HEK293 (cell line): ENCODE data around the gene TNIK.

Experiments used
- CTCF ChIA-PET: fragments of 350-600 bp; formaldehyde crosslinking; extraction: SDS; loops from one replicate; lab custom pipeline; 2021; ENCODE audit warnings: antibody characterized with exemption; lab: Yijun Ruan, JAX
- POLR2A ChIA-PET: fragments of 300-600 bp; formaldehyde crosslinking; extraction: SDS; loops from one replicate; lab custom pipeline; 2020; ENCODE audit warnings: antibody characterized with exemption, inconsistent platforms; lab: Yijun Ruan, JAX
- H3K27ac ChIP-seq: fragments of 200-500 bp; sonication (Bioruptor generic); 2 replicates; pipeline ENCODE4 v1.5.1; 2014; ENCODE audit warnings: low read depth, low read length, control low read depth, inconsistent platforms; ENCODE audit errors: extremely low read depth
- H3K36me3 ChIP-seq, 2 experiments: fragments of 200-500 bp in 1 of 2; sonication (Bioruptor generic) in 1 of 2; 1 replicate in 1 of 2; 2 replicates in 1 of 2; pipeline ENCODE4 v1.5.1; 2014 to 2017; ENCODE audit warnings: inconsistent platforms in 2 of 2, low read length in 2 of 2; ENCODE audit not compliant: control insufficient read depth in 2 of 2, insufficient read depth in 1 of 2
- H3K4me1 ChIP-seq: fragments of 200-500 bp; sonication (Bioruptor generic); 2 replicates; pipeline ENCODE4 v1.5.1; 2014; ENCODE audit warnings: mild to moderate bottlenecking, low read length, inconsistent platforms; ENCODE audit not compliant: control insufficient read depth, insufficient read depth
- H3K4me3 ChIP-seq: 2 replicates; pipeline ENCODE4 v1.5.1; 2011; ENCODE audit warnings: low read depth, mild to moderate bottlenecking, control low read depth, low read length, moderate library complexity
- H3K9me3 ChIP-seq: fragments of 200-500 bp; sonication (Bioruptor generic); 2 replicates; pipeline ENCODE4 v1.5.1; 2014; ENCODE audit warnings: low read depth, low read length, inconsistent platforms; ENCODE audit not compliant: control insufficient read depth, insufficient read depth
- IKZF3 ChIP-seq: fragments of 450-650 bp; IDR thresholded peaks from 2 replicates; pipeline ENCODE4 v1.5.0; 2018; ENCODE audit warnings: missing biosample characterization, mild to moderate bottlenecking, missing genetic modification characterization, moderate library complexity
- KLF1 ChIP-seq: fragments of 450-650 bp; formaldehyde crosslinking; IDR thresholded peaks from 2 replicates; pipeline ENCODE4 v1.5.1; 2016; ENCODE audit warnings: missing biosample characterization, missing genetic modification characterization
- ZEB2 ChIP-seq: fragments of 450-650 bp; formaldehyde crosslinking; IDR thresholded peaks from 2 replicates; pipeline ENCODE4 v1.5.1; 2016; ENCODE audit warnings: missing biosample characterization, missing genetic modification characterization
- ZNF174 ChIP-seq: fragments of 450-650 bp; formaldehyde crosslinking; IDR thresholded peaks from 2 replicates; pipeline ENCODE4 v1.5.0; 2017; ENCODE audit warnings: missing biosample characterization, mild to moderate bottlenecking, missing genetic modification characterization
- ZNF211 ChIP-seq: fragments of 450-650 bp; formaldehyde crosslinking; IDR thresholded peaks from 2 replicates; pipeline ENCODE4 v1.5.1; 2016; ENCODE audit warnings: low read depth, missing biosample characterization, missing genetic modification characterization
- ZNF221 ChIP-seq: fragments of 450-650 bp; formaldehyde crosslinking; IDR thresholded peaks from 2 replicates; pipeline ENCODE4 v1.5.1; 2017; ENCODE audit warnings: missing biosample characterization, missing genetic modification characterization, borderline replicate concordance
- ZNF248 ChIP-seq: fragments of 450-650 bp; formaldehyde crosslinking; IDR thresholded peaks from 2 replicates; pipeline ENCODE4 v1.5.1; 2017; ENCODE audit warnings: missing biosample characterization, missing genetic modification characterization
- ZNF394 ChIP-seq: fragments of 450-650 bp; formaldehyde crosslinking; IDR thresholded peaks from 2 replicates; pipeline ENCODE4 v1.5.1; 2016; ENCODE audit warnings: missing biosample characterization, missing genetic modification characterization, mild to moderate bottlenecking, moderate library complexity, borderline replicate concordance
- ZNF426 ChIP-seq: fragments of 450-650 bp; formaldehyde crosslinking; IDR thresholded peaks from 2 replicates; pipeline ENCODE4 v1.5.1; 2017; ENCODE audit warnings: missing biosample characterization, missing genetic modification characterization, mild to moderate bottlenecking, inconsistent platforms, moderate library complexity
- ZNF473 ChIP-seq: fragments of 450-650 bp; formaldehyde crosslinking; IDR thresholded peaks from 2 replicates; pipeline ENCODE4 v1.5.1; 2017; ENCODE audit warnings: missing biosample characterization, missing genetic modification characterization
- ZNF510 ChIP-seq: fragments of 450-650 bp; formaldehyde crosslinking; IDR thresholded peaks from 2 replicates; pipeline ENCODE4 v1.5.1; 2018; ENCODE audit warnings: mild to moderate bottlenecking, missing genetic modification characterization, missing biosample characterization; ENCODE audit not compliant: insufficient replicate concordance
- ZNF529 ChIP-seq: fragments of 450-650 bp; formaldehyde crosslinking; IDR thresholded peaks from 2 replicates; pipeline ENCODE4 v1.5.1; 2017; ENCODE audit warnings: missing genetic modification characterization, missing biosample characterization; ENCODE audit not compliant: insufficient replicate concordance
- ZNF530 ChIP-seq: fragments of 450-650 bp; formaldehyde crosslinking; IDR thresholded peaks from 2 replicates; pipeline ENCODE4 v1.5.1; 2016; ENCODE audit warnings: low read depth, missing biosample characterization, missing genetic modification characterization
- ZNF549 ChIP-seq: fragments of 450-650 bp; IDR thresholded peaks from 2 replicates; pipeline ENCODE4 v1.5.1; 2018; ENCODE audit warnings: missing biosample characterization, missing genetic modification characterization, mild to moderate bottlenecking, inconsistent platforms, moderate library complexity
- ZNF626 ChIP-seq: fragments of 450-650 bp; sonication (Bioruptor Pico); formaldehyde crosslinking; IDR thresholded peaks from 2 replicates; pipeline ENCODE4 v1.5.1; 2018; ENCODE audit warnings: missing biosample characterization, missing genetic modification characterization, inconsistent platforms
- ZNF664 ChIP-seq: fragments of 450-650 bp; formaldehyde crosslinking; IDR thresholded peaks from 2 replicates; pipeline ENCODE4 v1.5.1; 2016; ENCODE audit warnings: missing biosample characterization, missing genetic modification characterization
- TF ChIP-seq, protein P1 (sequence below): fragments of 450-650 bp; formaldehyde crosslinking; optimal IDR thresholded peaks from 2 replicates; pipeline ENCODE3; 2016; ENCODE audit warnings: missing biosample characterization, mild to moderate bottlenecking, missing genetic modification characterization
- TF ChIP-seq, protein P2 (sequence below): fragments of 450-650 bp; formaldehyde crosslinking; IDR thresholded peaks from 2 replicates; pipeline ENCODE4 v1.5.1; 2017; ENCODE audit warnings: missing biosample characterization, missing genetic modification characterization
- TF ChIP-seq, protein P3 (sequence below): fragments of 450-650 bp; formaldehyde crosslinking; IDR thresholded peaks from 2 replicates; pipeline ENCODE4 v1.5.1; 2016; ENCODE audit warnings: missing biosample characterization, missing genetic modification characterization
- TF ChIP-seq, protein P4 (sequence below): fragments of 450-650 bp; formaldehyde crosslinking; IDR thresholded peaks from 2 replicates; pipeline ENCODE4 v1.5.1; 2016; ENCODE audit warnings: missing biosample characterization, missing genetic modification characterization
- TF ChIP-seq, protein P5 (sequence below): fragments of 450-650 bp; formaldehyde crosslinking; IDR thresholded peaks from 2 replicates; pipeline ENCODE4 v1.5.1; 2016; ENCODE audit warnings: missing biosample characterization, missing genetic modification characterization
- TF ChIP-seq, protein P6 (sequence below): fragments of 450-650 bp; formaldehyde crosslinking; IDR thresholded peaks from 2 replicates; pipeline ENCODE4 v1.5.1; 2017; ENCODE audit warnings: missing biosample characterization, missing genetic modification characterization
- TF ChIP-seq, protein P7 (sequence below): fragments of 450-650 bp; formaldehyde crosslinking; IDR thresholded peaks from 2 replicates; pipeline ENCODE4 v1.5.1; 2016; ENCODE audit warnings: missing biosample characterization, missing genetic modification characterization

The TNIK gene

DNA sequence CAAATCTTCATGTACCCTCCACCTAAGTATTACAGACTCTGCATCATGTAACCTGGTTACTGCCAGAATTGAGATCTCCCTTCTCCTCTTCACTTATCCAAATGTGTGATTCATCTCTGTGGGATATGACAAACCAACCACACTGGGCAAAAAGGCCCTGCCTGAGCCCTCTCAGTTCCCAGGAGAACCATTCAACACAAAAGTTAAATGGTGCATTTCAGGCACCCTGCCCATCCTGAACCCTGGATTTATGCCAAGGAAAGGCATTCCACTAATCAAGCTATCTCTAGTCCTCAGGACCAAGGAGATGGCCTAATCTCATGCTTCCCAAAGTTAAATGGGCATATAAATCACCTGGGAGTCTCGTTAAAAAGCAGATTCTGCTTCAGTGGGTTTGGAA is 108.5 kb downstream of the TNIK start (continued):
- TF ChIP-seq ZNF426 = no peak
- TF ChIP-seq ZNF394 = peak; percentile 39; the same call in 1 of the 2 replicates
- TF ChIP-seq ZNF529 (tag by site-specific recombination) = no peak

DNA sequence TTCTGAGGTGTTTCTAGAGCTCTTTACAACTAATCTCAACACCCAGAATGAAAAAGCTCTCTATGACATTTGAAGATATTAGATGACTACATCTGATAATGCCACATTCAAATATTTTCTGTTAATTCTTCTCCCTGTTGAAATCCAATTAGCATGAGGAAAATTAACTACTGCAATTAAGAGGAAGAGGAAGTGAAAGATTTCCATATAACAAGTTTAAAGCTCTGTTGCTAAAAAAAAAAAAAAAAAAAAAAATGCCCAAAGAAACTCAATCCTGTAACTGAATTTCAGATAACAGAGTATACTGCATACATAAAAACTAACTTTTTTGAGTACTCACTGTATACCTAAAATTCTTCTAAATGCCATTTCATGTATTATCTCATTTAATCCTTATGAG is 109.8 kb downstream of the TNIK start:
- TF ChIP-seq, protein P1, sequence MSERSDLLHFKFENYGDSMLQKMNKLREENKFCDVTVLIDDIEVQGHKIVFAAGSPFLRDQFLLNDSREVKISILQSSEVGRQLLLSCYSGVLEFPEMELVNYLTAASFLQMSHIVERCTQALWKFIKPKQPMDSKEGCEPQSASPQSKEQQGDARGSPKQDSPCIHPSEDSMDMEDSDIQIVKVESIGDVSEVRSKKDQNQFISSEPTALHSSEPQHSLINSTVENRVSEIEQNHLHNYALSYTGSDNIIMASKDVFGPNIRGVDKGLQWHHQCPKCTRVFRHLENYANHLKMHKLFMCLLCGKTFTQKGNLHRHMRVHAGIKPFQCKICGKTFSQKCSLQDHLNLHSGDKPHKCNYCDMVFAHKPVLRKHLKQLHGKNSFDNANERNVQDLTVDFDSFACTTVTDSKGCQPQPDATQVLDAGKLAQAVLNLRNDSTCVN (tag by site-specific recombination) = no peak
- TF ChIP-seq, protein P2, sequence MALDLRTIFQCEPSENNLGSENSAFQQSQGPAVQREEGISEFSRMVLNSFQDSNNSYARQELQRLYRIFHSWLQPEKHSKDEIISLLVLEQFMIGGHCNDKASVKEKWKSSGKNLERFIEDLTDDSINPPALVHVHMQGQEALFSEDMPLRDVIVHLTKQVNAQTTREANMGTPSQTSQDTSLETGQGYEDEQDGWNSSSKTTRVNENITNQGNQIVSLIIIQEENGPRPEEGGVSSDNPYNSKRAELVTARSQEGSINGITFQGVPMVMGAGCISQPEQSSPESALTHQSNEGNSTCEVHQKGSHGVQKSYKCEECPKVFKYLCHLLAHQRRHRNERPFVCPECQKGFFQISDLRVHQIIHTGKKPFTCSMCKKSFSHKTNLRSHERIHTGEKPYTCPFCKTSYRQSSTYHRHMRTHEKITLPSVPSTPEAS (tag by site-specific recombination) = no peak
- TF ChIP-seq ZNF626 (no peak), ZNF664 (tag by site-specific recombination) (peak; percentile 88), ZNF221 (no peak)
- TF ChIP-seq, protein P3, sequence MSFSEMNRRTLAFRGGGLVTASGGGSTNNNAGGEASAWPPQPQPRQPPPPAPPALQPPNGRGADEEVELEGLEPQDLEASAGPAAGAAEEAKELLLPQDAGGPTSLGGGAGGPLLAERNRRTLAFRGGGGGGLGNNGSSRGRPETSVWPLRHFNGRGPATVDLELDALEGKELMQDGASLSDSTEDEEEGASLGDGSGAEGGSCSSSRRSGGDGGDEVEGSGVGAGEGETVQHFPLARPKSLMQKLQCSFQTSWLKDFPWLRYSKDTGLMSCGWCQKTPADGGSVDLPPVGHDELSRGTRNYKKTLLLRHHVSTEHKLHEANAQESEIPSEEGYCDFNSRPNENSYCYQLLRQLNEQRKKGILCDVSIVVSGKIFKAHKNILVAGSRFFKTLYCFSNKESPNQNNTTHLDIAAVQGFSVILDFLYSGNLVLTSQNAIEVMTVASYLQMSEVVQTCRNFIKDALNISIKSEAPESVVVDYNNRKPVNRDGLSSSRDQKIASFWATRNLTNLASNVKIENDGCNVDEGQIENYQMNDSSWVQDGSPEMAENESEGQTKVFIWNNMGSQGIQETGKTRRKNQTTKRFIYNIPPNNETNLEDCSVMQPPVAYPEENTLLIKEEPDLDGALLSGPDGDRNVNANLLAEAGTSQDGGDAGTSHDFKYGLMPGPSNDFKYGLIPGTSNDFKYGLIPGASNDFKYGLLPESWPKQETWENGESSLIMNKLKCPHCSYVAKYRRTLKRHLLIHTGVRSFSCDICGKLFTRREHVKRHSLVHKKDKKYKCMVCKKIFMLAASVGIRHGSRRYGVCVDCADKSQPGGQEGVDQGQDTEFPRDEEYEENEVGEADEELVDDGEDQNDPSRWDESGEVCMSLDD (tag by site-specific recombination) = no peak
- TF ChIP-seq, protein P4, sequence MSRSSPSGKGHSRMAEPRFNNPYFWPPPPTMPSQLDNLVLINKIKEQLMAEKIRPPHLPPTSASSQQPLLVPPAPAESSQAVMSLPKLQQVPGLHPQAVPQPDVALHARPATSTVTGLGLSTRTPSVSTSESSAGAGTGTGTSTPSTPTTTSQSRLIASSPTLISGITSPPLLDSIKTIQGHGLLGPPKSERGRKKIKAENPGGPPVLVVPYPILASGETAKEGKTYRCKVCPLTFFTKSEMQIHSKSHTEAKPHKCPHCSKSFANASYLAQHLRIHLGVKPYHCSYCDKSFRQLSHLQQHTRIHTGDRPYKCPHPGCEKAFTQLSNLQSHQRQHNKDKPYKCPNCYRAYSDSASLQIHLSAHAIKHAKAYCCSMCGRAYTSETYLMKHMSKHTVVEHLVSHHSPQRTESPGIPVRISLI = peak; percentile 80; the same call in 1 of the 2 replicates
- H3K9me3 ChIP-seq = no peaks in the 10 kb centered on the region
- no peaks in the 10 kb centered on the region for H3K36me3 ChIP-seq
- H3K27ac ChIP-seq = no peak overlapping the region
- CTCF ChIA-PET = interaction anchor here (0.6 to 1.3 kb wide), 2 partner anchors 28 to 162 kb away, joined by 3 read pairs; no protein-coding TSS in a partner anchor
- H3K4me3 ChIP-seq = no peak overlapping the region
- peaks cover 26% of the 10 kb centered on the region for H3K4me1 ChIP-seq
- POLR2A ChIA-PET = no interaction called here

DNA sequence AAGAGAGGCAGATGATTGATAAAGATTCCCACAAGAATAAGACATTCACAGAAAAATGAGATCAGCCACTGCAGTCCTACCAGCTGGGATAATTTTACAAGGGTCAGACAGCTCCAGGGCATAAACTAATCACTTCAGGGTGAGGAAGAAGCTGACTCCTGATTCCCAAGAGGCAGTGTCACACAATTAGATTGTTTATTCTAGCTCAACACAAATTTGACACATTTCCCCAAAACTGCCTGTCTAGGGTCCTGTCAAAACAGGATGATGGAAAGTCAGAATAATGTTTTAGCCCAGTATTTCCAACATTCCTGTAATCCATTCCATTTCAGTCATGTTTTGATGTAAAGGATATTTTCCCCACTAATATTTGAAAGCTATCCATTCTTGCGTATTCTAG is 110.8 kb downstream of the TNIK start:
- no peaks in the 10 kb centered on the region for H3K36me3 ChIP-seq
- H3K4me1 ChIP-seq = peaks cover 20% of the 10 kb centered on the region
- ChIA-PET POLR2A (interaction anchor here (0.6 kb wide), 1 partner anchor 111 kb away, joined by 3 read pairs; the partner anchor contains the start of gene TNIK), CTCF (interaction anchor here (0.6 to 0.7 kb wide), 2 partner anchors 20 to 296 kb away, joined by 3 to 5 read pairs; no protein-coding TSS in a partner anchor)
- H3K9me3 ChIP-seq = no peaks in the 10 kb centered on the region
- no peak overlapping the region for H3K4me3 ChIP-seq
- no peak overlapping the region; the same call in 1 of the 2 replicates for H3K27ac ChIP-seq
- TF ChIP-seq ZNF473 (tag by site-specific recombination) = no peak
- TF ChIP-seq, protein P5, sequence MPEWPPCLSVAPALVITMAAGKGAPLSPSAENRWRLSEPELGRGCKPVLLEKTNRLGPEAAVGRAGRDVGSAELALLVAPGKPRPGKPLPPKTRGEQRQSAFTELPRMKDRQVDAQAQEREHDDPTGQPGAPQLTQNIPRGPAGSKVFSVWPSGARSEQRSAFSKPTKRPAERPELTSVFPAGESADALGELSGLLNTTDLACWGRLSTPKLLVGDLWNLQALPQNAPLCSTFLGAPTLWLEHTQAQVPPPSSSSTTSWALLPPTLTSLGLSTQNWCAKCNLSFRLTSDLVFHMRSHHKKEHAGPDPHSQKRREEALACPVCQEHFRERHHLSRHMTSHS = no peak
- no peak for TF ChIP-seq ZNF211 (tag by site-specific recombination)
- no peak for TF ChIP-seq ZNF248 (tag by site-specific recombination)
- TF ChIP-seq IKZF3 (tag by site-specific recombination) = peak; percentile 88
- TF ChIP-seq ZNF530 (tag by site-specific recombination) = no peak
- TF ChIP-seq ZNF510 (tag by site-specific recombination) = no peak
- no peak for TF ChIP-seq KLF1 (tag by site-specific recombination)
- TF ChIP-seq ZNF549 (tag by site-specific recombination) = no peak
- no peak for TF ChIP-seq ZNF174 (tag by site-specific recombination)
- peak; percentile 94 for TF ChIP-seq ZEB2 (tag by site-specific recombination)
- TF ChIP-seq, protein P6, sequence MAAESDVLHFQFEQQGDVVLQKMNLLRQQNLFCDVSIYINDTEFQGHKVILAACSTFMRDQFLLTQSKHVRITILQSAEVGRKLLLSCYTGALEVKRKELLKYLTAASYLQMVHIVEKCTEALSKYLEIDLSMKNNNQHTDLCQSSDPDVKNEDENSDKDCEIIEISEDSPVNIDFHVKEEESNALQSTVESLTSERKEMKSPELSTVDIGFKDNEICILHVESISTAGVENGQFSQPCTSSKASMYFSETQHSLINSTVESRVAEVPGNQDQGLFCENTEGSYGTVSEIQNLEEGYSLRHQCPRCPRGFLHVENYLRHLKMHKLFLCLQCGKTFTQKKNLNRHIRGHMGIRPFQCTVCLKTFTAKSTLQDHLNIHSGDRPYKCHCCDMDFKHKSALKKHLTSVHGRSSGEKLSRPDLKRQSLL (tag by site-specific recombination) = no peak
- TF ChIP-seq, protein P7, sequence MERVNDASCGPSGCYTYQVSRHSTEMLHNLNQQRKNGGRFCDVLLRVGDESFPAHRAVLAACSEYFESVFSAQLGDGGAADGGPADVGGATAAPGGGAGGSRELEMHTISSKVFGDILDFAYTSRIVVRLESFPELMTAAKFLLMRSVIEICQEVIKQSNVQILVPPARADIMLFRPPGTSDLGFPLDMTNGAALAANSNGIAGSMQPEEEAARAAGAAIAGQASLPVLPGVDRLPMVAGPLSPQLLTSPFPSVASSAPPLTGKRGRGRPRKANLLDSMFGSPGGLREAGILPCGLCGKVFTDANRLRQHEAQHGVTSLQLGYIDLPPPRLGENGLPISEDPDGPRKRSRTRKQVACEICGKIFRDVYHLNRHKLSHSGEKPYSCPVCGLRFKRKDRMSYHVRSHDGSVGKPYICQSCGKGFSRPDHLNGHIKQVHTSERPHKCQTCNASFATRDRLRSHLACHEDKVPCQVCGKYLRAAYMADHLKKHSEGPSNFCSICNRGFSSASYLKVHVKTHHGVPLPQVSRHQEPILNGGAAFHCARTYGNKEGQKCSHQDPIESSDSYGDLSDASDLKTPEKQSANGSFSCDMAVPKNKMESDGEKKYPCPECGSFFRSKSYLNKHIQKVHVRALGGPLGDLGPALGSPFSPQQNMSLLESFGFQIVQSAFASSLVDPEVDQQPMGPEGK (tag by site-specific recombination) = peak; percentile 21; the same call in 1 of the 2 replicates
